SK-N-SH treated with all-trans-retinoic acid at 6 μM for 48 hours (cell line): ENCODE data around the gene ITGBL1.

Experiments
- ESRRG ChIP-seq: fragments of 250-450 bp; sonication (Bioruptor Pico); IDR thresholded peaks from 2 replicates; pipeline ENCODE4 v1.6.1; 2021; ENCODE audit warnings: mild to moderate bottlenecking
- ISL1 ChIP-seq: fragments of 250-450 bp; sonication (Bioruptor Pico); IDR thresholded peaks from 2 replicates; pipeline ENCODE4 v2.1.2; 2022; ENCODE audit warnings: mild to moderate bottlenecking, moderate library complexity
- OSR1 ChIP-seq: fragments of 250-450 bp; sonication (Bioruptor Pico); IDR thresholded peaks from 2 replicates; pipeline ENCODE4 v1.8.0; 2022; ENCODE audit warnings: moderate library complexity, mild to moderate bottlenecking, inconsistent platforms
- PPARA ChIP-seq: fragments of 250-450 bp; sonication (Bioruptor Pico); IDR thresholded peaks from 2 replicates; pipeline ENCODE4 v1.5.0; 2020; ENCODE audit warnings: mild to moderate bottlenecking, borderline replicate concordance
- RARB ChIP-seq: fragments of 250-450 bp; sonication (Bioruptor Pico); IDR thresholded peaks from 2 replicates; pipeline ENCODE4 v1.8.0; 2021; ENCODE audit warnings: mild to moderate bottlenecking, moderate library complexity
- ZFP3 ChIP-seq: fragments of 250-450 bp; sonication (Bioruptor Pico); IDR thresholded peaks from 2 replicates; pipeline ENCODE4 v1.5.0; 2020; ENCODE audit warnings: mild to moderate bottlenecking, moderate library complexity
- ZFP30 ChIP-seq: fragments of 450-650 bp; formaldehyde crosslinking; IDR thresholded peaks from 2 replicates; pipeline ENCODE4 v1.5.0; 2022; ENCODE audit warnings: mild to moderate bottlenecking, moderate library complexity
- ZNF565 ChIP-seq: fragments of 450-650 bp; formaldehyde crosslinking; conservative IDR thresholded peaks from 2 replicates; pipeline ENCODE4 v1.5.0; 2020; ENCODE audit warnings: low read depth, mild to moderate bottlenecking, moderate library complexity
- TF ChIP-seq, protein P1 (sequence below): fragments of 250-450 bp; sonication (Bioruptor Pico); IDR thresholded peaks from 2 replicates; pipeline ENCODE4 v1.5.1; 2021; ENCODE audit warnings: mild to moderate bottlenecking, moderate library complexity
- TF ChIP-seq, protein P2 (sequence below): fragments of 250-450 bp; sonication (Bioruptor Pico); IDR thresholded peaks from 2 replicates; pipeline ENCODE4 v1.8.0; 2020; ENCODE audit warnings: mild to moderate bottlenecking, moderate library complexity, borderline replicate concordance

DNA sequence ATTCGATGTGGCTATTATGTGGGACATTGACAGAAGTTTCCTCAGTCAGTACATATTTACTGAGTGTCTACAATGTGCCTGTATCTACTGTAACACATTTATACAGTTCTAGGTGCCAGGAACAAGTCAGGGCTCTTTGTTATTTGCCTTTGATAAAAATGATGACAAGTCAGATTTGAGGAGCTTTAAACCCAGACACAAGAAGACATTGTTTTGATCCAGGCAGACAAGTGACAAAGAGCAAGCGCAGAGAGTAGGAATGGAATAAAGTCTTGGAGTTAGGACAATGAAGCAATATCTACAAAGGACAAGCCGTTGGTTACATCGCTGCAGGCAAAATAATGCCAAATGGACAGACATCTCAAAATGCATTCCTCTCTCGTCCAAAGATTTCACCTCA is 70.1 kb downstream of the ITGBL1 start:
- TF ChIP-seq ESRRG (CRISPR knock-in tag) (no peak), ZFP30 (CRISPR knock-in tag) (no peak), ZNF565 (CRISPR knock-in tag) (no peak), RARB (CRISPR knock-in tag) (no peak), PPARA (CRISPR knock-in tag) (no peak), OSR1 (CRISPR knock-in tag) (no peak), ISL1 (CRISPR knock-in tag) (no peak), ZFP3 (CRISPR knock-in tag) (no peak)
- TF ChIP-seq, protein P1, sequence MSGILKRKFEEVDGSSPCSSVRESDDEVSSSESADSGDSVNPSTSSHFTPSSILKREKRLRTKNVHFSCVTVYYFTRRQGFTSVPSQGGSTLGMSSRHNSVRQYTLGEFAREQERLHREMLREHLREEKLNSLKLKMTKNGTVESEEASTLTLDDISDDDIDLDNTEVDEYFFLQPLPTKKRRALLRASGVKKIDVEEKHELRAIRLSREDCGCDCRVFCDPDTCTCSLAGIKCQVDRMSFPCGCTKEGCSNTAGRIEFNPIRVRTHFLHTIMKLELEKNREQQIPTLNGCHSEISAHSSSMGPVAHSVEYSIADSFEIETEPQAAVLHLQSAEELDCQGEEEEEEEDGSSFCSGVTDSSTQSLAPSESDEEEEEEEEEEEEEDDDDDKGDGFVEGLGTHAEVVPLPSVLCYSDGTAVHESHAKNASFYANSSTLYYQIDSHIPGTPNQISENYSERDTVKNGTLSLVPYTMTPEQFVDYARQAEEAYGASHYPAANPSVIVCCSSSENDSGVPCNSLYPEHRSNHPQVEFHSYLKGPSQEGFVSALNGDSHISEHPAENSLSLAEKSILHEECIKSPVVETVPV = no peak
- TF ChIP-seq, protein P2, sequence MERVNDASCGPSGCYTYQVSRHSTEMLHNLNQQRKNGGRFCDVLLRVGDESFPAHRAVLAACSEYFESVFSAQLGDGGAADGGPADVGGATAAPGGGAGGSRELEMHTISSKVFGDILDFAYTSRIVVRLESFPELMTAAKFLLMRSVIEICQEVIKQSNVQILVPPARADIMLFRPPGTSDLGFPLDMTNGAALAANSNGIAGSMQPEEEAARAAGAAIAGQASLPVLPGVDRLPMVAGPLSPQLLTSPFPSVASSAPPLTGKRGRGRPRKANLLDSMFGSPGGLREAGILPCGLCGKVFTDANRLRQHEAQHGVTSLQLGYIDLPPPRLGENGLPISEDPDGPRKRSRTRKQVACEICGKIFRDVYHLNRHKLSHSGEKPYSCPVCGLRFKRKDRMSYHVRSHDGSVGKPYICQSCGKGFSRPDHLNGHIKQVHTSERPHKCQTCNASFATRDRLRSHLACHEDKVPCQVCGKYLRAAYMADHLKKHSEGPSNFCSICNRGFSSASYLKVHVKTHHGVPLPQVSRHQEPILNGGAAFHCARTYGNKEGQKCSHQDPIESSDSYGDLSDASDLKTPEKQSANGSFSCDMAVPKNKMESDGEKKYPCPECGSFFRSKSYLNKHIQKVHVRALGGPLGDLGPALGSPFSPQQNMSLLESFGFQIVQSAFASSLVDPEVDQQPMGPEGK (CRISPR knock-in tag) = no peak
